PFSK-1 (cell line): ENCODE measurements around the gene GALNT14.

Source experiments
- FOXP2 ChIP-seq: optimal IDR thresholded peaks from 2 replicates; pipeline ENCODE3; 2011; ENCODE audit warnings: borderline replicate concordance, control low read depth, inconsistent platforms; ENCODE audit not compliant: insufficient read depth; ENCODE audit errors: extremely low read length, extremely low read depth
- POLR2AphosphoS5 ChIP-seq: IDR thresholded peaks from 2 replicates; pipeline ENCODE4 v1.6.1; 2012; ENCODE audit warnings: low read depth, mild to moderate bottlenecking, control low read depth, low read length, moderate library complexity
- REST ChIP-seq, 2 experiments: IDR thresholded peaks; 2 replicates each; pipeline versions ENCODE4 v1.6.1 to v1.8.0; 2011 to 2012; ENCODE audit warnings: low read depth in 2 of 2, low read length in 2 of 2, control low read depth in 1 of 2, inconsistent platforms in 1 of 2, mild to moderate bottlenecking in 1 of 2, moderate library complexity in 1 of 2; ENCODE audit not compliant: insufficient read depth in 1 of 2
- SIN3A ChIP-seq: IDR thresholded peaks from 2 replicates; pipeline ENCODE4 v1.6.1; 2012; ENCODE audit warnings: mild to moderate bottlenecking, low read length, moderate library complexity, borderline replicate concordance; ENCODE audit not compliant: insufficient read depth
- TAF1 ChIP-seq: IDR thresholded peaks from 2 replicates; pipeline ENCODE4 v1.6.1; 2012; ENCODE audit warnings: low read length, control low read depth, borderline replicate concordance; ENCODE audit not compliant: insufficient read depth

GRCh38 chr2:30914456-30914855, 223.8 kb downstream of the GALNT14 start:
- no peak for TF ChIP-seq POLR2AphosphoS5
- TF ChIP-seq REST (IDR thresholded peaks at IDR 0.05; ENCODE audit: insufficient read depth in 1 of 2, low read depth in 2 of 2, low read length in 2 of 2): no peak
- no peak for TF ChIP-seq SIN3A
- no peak for TF ChIP-seq TAF1
- no peak for TF ChIP-seq FOXP2
